Activated naive CD4-positive, alpha-beta T cell treated with anti-CD3 and anti-CD28 coated beads, Interleukin-2, amount 10 ng/mL, durations not matched to agents 7 days and 5 days (primary cell): ENCODE measurements around the gene LBP.

Source experiments
- CTCF ChIA-PET: fragments of 350-600 bp; sonication (Branson Sonifier 250); formaldehyde crosslinking; loops from one replicate; lab custom pipeline; 2021; ENCODE audit warnings: antibody characterized with exemption; lab: Charles Lee
- DNase-seq: peaks from one replicate; pipeline ENCODE4 v3.0.0-alpha.2; 2020
- H3K27ac Mint-ChIP-seq: one replicate; pipeline ENCODE4 v1.8.0; 2021; ENCODE audit warnings: mild to moderate bottlenecking, moderate library complexity, mixed read lengths
- H3K27me3 Mint-ChIP-seq: one replicate; pipeline ENCODE4 v1.8.0; 2021; ENCODE audit warnings: mild to moderate bottlenecking, mixed read lengths
- H3K36me3 Mint-ChIP-seq: one replicate; pipeline ENCODE4 v1.8.0; 2021; ENCODE audit warnings: mixed read lengths
- H3K4me1 Mint-ChIP-seq: one replicate; pipeline ENCODE4 v1.8.0; 2021; ENCODE audit warnings: mixed read lengths
- H3K4me3 Mint-ChIP-seq: one replicate; pipeline ENCODE4 v1.8.0; 2021; ENCODE audit warnings: mild to moderate bottlenecking, moderate library complexity, mixed read lengths
- H3K9me3 Mint-ChIP-seq: one replicate; pipeline ENCODE4 v1.8.0; 2021; ENCODE audit warnings: mixed read lengths

LBP gene, protein sequence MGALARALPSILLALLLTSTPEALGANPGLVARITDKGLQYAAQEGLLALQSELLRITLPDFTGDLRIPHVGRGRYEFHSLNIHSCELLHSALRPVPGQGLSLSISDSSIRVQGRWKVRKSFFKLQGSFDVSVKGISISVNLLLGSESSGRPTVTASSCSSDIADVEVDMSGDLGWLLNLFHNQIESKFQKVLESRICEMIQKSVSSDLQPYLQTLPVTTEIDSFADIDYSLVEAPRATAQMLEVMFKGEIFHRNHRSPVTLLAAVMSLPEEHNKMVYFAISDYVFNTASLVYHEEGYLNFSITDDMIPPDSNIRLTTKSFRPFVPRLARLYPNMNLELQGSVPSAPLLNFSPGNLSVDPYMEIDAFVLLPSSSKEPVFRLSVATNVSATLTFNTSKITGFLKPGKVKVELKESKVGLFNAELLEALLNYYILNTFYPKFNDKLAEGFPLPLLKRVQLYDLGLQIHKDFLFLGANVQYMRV

DNA sequence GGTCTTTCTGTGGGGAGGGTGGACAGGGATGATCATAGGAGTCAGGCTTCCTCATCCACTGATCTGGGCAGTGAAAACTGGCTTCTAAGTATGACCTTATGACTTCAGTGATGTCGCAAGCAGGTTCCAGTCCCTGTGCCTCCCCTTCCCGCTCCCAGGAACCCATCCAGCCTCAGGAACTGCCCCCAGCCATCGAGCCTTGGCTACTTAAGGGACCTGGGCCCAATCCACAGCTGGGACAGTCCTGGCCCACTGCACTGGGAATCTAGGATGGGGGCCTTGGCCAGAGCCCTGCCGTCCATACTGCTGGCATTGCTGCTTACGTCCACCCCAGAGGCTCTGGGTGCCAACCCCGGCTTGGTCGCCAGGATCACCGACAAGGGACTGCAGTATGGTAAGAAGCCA is at the start of gene LBP:
TSS of gene LBP (plus strand) at position 236 of the 405 bp plus-strand sequence. CDS start at position 271, 35 bp downstream.
- H3K9me3 Mint-ChIP-seq: no peaks in the 10 kb centered on the region
- H3K36me3 Mint-ChIP-seq: no peaks in the 10 kb centered on the region
- peaks cover 18% of the 10 kb centered on the region for H3K27me3 Mint-ChIP-seq
- no peak within 1 kb of the TSS for H3K4me3 Mint-ChIP-seq
- H3K27ac Mint-ChIP-seq: no peak within 1 kb of the TSS
- DNase-seq: no peak
- no peaks in the 10 kb centered on the region for H3K4me1 Mint-ChIP-seq
- CTCF ChIA-PET: no interaction called here

DNA sequence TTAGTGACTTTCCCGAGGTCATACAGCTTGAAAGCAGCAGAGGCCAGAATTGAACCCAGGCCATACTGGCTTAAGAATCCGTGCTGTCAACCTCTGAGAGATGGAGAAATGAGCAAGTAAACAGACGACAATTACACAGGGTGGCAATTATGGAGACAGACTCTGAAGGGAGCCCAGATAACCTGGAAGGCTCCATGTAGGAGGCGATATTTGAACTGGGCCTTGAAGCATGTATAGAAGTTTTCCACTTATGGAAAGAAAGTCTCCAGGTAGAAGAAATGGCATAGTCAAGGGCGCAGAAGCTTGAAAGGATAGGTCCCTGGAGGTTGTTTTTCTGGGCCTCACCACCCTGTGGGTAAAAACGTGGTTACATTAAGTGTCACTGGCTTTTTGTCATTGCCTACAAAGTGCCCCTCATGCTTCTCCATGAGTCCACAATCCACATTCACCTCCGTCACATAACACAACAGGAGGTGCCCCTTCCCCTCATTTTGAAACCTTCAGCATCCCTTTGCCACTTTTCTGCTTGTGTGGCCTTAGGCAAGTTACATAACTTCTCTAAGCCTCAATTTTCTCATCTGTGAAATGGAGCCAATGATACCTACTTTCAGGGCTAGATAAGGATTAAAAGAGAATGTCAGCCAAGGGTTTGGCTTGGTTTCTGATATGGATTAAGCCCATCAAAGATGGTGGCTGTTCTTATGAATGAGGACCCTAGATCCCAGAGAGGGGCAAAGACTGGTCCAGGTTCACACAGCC is 48.2 kb upstream of the LBP start:
- no peaks in the 10 kb centered on the region for H3K36me3 Mint-ChIP-seq
- H3K27me3 Mint-ChIP-seq: peaks cover 47% of the 10 kb centered on the region
- no peak overlapping the region for H3K4me3 Mint-ChIP-seq
- no peak for DNase-seq
- no peaks in the 10 kb centered on the region for H3K4me1 Mint-ChIP-seq
- CTCF ChIA-PET: no interaction called here
- no peak overlapping the region for H3K27ac Mint-ChIP-seq
- H3K9me3 Mint-ChIP-seq: no peaks in the 10 kb centered on the region

DNA sequence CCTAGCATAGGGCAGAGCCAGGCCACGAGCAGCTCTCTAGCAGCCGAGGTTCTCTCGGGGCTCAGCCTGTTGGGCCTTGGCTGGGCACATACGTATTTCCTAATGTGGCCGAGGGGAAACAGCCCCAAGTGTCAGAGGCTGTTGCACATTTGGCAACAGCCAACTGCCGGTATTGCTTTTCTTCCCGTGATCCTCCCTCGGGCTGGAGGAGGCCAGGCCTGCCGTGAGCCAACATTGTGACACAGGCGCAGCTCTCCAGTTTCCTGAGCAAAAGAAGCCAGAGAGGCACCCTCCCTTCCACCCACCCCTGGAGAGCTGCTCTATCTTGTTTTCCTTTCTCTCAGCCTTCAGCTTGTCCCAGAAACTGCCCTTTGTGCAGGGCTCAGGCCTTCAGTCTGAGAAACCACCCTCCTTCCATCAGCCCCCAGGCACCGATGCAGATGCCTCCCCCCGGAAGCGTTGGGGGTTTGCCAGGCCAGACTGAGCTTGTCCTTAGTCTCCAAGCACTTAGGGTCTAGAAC is 47.5 kb upstream of the LBP start:
- no peak for DNase-seq
- H3K36me3 Mint-ChIP-seq: no peaks in the 10 kb centered on the region
- CTCF ChIA-PET: no interaction called here
- peaks cover 5% of the 10 kb centered on the region for H3K4me1 Mint-ChIP-seq
- H3K27me3 Mint-ChIP-seq: peaks cover 55% of the 10 kb centered on the region
- H3K27ac Mint-ChIP-seq: no peak overlapping the region
- no peak overlapping the region for H3K4me3 Mint-ChIP-seq
- no peaks in the 10 kb centered on the region for H3K9me3 Mint-ChIP-seq

DNA sequence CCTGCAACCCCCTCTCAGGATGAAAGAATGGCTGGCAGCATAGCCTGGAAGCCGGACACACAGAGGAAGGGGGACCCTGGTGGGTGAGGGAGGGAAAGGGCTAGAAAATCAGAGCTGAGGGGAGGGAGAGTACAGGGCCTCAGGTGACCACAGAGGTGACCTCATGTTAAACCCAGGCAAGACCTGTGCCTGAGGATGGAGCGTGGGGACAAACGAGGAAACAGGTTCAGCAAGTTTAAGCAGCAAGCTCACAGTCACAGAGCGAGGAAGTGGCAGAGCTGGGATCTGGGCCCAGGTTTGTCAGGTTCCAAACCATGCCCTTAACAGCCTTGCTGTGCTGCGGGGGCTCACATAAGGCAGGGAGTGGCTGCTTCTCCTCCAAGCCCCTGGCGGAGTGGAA is 46.3 kb upstream of the LBP start:
- peaks cover 66% of the 10 kb centered on the region for H3K27me3 Mint-ChIP-seq
- H3K36me3 Mint-ChIP-seq: no peaks in the 10 kb centered on the region
- no peak overlapping the region for H3K4me3 Mint-ChIP-seq
- H3K9me3 Mint-ChIP-seq: no peaks in the 10 kb centered on the region
- peaks cover 10% of the 10 kb centered on the region for H3K4me1 Mint-ChIP-seq
- CTCF ChIA-PET: no interaction called here
- DNase-seq: no peak
- H3K27ac Mint-ChIP-seq: no peak overlapping the region

DNA sequence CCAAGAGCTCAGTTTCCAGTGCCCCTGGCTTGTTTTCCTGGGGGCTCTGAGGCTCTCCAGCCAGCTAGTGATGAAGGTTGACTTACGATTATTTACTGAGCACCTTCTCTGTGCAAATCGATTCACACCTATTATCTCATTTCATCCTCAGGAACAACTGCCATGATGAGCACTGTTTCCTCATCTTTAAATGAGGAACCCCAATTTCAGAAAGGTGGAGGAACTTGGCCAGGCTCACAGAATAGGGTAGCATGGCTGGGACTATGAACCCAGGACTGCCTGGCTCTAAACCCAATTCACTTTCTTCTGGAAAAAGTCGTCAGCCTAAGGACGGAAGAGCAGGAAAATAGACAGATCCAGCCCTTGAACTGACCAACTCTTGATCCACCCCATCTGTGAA is 45.8 kb upstream of the LBP start:
- CTCF ChIA-PET: no interaction called here
- Mint-ChIP-seq H3K4me1 (peaks cover 10% of the 10 kb centered on the region), H3K27me3 (peaks cover 69% of the 10 kb centered on the region), H3K9me3 (no peaks in the 10 kb centered on the region), H3K36me3 (no peaks in the 10 kb centered on the region), H3K27ac (no peak overlapping the region), H3K4me3 (no peak overlapping the region)
- DNase-seq: no peak

DNA sequence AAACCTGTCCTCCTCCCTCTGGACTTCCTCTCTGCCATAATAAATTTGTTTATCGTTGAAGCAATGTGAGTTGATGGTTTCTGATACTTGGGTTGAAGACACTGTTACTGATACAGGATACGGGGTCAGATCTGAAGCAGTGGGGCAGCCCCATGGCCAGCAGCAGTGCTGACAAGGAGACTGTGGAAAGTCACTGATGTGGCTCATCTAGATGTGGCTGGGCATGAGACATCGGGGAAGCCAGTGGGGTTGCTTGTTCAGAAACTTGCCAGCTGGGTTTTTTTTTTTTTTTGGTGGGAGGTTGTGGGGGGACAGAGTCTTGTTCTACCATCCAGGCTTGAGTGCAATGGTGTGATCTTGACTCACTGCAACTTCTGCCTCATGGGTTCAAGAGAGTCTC is 45.0 kb upstream of the LBP start:
- CTCF ChIA-PET: no interaction called here

DNA sequence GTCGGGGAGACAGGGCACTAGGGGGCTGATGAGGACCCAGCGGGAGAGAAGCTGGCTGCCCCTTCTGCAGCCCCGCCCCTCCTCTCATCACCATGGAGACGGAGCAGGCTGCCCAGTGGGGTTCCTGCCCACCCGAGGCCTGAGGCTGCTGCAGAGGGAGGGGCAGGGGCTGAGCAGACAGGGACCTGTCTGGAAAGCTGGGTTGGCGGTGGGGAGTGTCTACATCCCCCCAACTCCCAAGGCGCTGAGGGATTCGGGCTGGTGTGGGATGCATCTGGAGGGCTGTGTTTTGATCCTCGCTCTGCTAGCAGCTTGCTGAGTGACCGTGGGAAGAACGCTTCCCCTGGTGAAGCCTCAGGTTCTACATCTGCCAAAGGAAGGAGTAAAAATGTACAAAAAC is 43.5 kb upstream of the LBP start:
- DNase-seq: no peak
- no peak overlapping the region for H3K27ac Mint-ChIP-seq
- H3K4me1 Mint-ChIP-seq: peaks cover 10% of the 10 kb centered on the region
- H3K9me3 Mint-ChIP-seq: no peaks in the 10 kb centered on the region
- peaks cover 68% of the 10 kb centered on the region for H3K27me3 Mint-ChIP-seq
- no peaks in the 10 kb centered on the region for H3K36me3 Mint-ChIP-seq
- CTCF ChIA-PET: no interaction called here
- no peak overlapping the region for H3K4me3 Mint-ChIP-seq

More for the DNA sequence above, 45.0 kb upstream of the LBP start:
- Mint-ChIP-seq H3K9me3 (no peaks in the 10 kb centered on the region), H3K27me3 (peaks cover 64% of the 10 kb centered on the region), H3K27ac (no peak overlapping the region), H3K4me3 (no peak overlapping the region), H3K4me1 (peaks cover 10% of the 10 kb centered on the region), H3K36me3 (no peaks in the 10 kb centered on the region)
- DNase-seq: no peak

DNA sequence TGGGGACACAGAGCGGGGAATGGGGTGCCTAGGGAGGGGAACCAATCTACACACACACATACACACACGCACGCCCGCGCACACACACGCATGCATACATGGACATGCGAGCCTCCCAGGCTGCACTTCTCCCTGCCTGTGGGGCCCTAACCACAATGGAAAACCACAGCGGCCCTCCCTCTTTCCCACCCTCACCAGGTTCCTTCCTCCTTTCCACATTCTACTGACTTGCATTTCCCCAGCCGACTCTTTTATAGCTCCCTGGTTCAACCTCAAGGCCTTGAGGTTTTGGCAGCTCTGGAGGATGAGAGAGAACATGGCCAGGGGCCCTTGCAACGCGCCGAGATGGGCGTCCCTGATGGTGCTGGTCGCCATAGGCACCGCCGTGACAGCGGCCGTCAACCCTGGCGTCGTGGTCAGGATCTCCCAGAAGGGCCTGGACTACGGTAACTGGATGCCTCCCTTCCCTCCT is 42.3 kb upstream of the LBP start, which contains the start of gene BPI:
TSS of gene BPI (plus strand) at position 249 of the 472 bp plus-strand sequence. CDS start at position 317, 68 bp downstream.
- CTCF ChIA-PET: no interaction called here
- H3K4me1 Mint-ChIP-seq: peaks cover 12% of the 10 kb centered on the region
- H3K9me3 Mint-ChIP-seq: no peaks in the 10 kb centered on the region
- H3K27ac Mint-ChIP-seq: no peak within 1 kb of the TSS
- H3K27me3 Mint-ChIP-seq: peaks cover 69% of the 10 kb centered on the region
- DNase-seq: no peak
- no peaks in the 10 kb centered on the region for H3K36me3 Mint-ChIP-seq
- no peak within 1 kb of the TSS for H3K4me3 Mint-ChIP-seq

DNA sequence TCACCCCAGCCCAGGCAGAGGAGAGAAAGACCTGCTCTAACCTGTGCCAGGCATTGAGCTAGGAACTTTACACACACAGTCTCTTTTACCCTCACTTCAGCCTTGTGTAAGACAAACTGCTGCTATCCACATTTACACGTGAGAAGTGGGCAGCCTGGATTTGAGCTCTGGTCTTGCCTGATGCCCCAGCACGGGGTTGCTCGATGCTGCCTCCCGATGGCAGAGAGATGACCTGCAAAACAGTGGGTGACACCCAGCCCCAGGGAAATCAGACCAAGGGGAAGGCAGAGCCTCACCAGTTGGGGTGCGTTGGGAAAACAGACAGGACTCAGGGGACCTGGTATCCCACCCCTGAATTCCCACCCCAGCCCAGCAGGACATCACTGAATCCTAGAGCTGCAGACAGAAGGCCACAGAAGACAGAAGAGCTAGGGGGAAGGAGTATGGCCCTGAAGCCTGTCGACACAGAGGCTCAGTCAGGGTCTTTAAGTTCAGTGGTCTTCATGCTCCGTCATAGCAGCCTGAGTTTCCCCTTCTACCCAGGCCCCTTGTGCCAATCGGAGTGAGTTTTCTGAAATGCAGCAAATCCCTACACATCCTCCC is 41.3 kb upstream of the LBP start:
- Mint-ChIP-seq H3K4me3 (no peak overlapping the region), H3K9me3 (no peaks in the 10 kb centered on the region), H3K27ac (no peak overlapping the region), H3K4me1 (peaks cover 12% of the 10 kb centered on the region), H3K36me3 (no peaks in the 10 kb centered on the region), H3K27me3 (peaks cover 64% of the 10 kb centered on the region)
- CTCF ChIA-PET: interaction anchor here (2.1 kb wide), 1 partner anchor 84 kb away, joined by 6 read pairs; no protein-coding TSS in a partner anchor
- peak; percentile 39 for DNase-seq

DNA sequence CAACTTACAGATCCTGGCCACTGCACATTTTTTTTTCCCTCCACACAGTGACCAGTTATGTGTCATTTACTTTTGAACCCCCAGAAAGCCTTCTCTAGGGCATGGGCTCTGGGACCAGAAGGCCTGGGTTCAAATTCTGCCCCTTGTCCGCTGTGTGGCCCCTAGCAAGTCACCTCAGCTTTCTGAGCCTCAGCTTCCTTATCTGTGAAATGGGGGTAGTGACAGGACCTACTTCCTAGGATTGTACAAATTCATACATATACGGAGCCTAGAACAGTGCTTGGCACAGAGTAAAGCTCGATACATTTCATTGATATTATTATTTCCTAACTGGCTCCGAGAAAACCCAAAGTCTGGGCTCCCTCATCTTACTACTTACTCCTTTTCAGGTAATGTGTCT is 40.7 kb upstream of the LBP start:
- Mint-ChIP-seq H3K27ac (no peak overlapping the region), H3K9me3 (no peaks in the 10 kb centered on the region), H3K4me1 (peaks cover 12% of the 10 kb centered on the region), H3K36me3 (no peaks in the 10 kb centered on the region), H3K4me3 (no peak overlapping the region), H3K27me3 (peaks cover 62% of the 10 kb centered on the region)
- no peak for DNase-seq
- CTCF ChIA-PET: interaction anchor here (2.1 kb wide), 1 partner anchor 84 kb away, joined by 6 read pairs; no protein-coding TSS in a partner anchor

DNA sequence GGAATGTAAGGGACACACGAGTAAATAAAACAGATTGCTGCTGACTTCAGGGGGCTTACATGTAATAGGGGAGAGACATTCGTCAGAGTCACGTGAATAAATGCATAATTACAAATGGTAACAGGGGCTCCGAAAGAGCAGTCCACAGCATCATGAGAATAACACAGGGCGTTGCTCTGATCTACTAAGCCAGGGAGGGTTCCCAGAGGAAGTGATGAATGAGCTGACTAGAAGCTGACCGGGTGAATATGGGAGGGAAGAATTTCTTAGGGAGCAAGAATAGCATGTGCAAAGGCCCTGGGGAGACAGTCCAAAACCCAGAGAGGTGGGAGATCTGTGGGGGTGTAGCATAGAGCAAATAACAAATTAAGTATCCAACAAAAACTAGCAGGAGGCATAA is 39.9 kb upstream of the LBP start:
- no peak for DNase-seq
- no peak overlapping the region for H3K4me3 Mint-ChIP-seq
- no peaks in the 10 kb centered on the region for H3K9me3 Mint-ChIP-seq
- peaks cover 55% of the 10 kb centered on the region for H3K27me3 Mint-ChIP-seq
- no peak overlapping the region for H3K27ac Mint-ChIP-seq
- CTCF ChIA-PET: interaction anchor here (0.6 to 2.1 kb wide), 2 partner anchors 85 to 353 kb away, joined by 3 to 6 read pairs; no protein-coding TSS in a partner anchor
- peaks cover 12% of the 10 kb centered on the region for H3K4me1 Mint-ChIP-seq
- no peaks in the 10 kb centered on the region for H3K36me3 Mint-ChIP-seq

DNA sequence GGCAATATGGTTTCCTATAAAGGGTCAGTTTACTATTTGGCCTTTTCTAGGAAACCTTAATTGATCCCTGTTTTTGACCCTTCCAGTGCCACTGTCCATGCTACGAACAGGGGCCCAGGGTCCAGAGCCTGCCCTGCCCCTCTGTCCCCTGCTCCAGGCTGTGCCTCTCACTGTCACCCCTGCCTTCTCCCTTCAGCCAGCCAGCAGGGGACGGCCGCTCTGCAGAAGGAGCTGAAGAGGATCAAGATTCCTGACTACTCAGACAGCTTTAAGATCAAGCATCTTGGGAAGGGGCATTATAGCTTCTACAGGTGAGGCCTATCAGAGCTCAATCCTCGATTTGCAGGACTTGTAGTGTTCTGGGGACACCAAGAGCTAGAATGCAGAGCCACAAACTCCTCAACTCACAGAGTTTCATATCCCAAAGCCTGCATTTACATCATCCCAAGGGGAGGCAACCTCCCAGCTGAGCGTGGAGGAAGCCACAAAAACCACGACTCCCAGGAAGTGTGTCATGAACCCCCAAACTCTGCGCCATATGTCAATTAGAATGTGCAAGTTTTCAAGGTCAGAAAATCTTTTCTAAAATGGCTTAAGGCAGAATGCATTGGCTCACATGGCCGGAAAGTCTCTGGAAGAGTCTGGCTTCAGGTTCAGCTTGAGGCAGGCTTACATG is 38.8 kb upstream of the LBP start:
- Mint-ChIP-seq H3K4me1 (peaks cover 12% of the 10 kb centered on the region), H3K27me3 (peaks cover 51% of the 10 kb centered on the region), H3K27ac (no peak overlapping the region), H3K4me3 (no peak overlapping the region), H3K36me3 (no peaks in the 10 kb centered on the region), H3K9me3 (no peaks in the 10 kb centered on the region)
- DNase-seq: no peak
- CTCF ChIA-PET: no interaction called here

DNA sequence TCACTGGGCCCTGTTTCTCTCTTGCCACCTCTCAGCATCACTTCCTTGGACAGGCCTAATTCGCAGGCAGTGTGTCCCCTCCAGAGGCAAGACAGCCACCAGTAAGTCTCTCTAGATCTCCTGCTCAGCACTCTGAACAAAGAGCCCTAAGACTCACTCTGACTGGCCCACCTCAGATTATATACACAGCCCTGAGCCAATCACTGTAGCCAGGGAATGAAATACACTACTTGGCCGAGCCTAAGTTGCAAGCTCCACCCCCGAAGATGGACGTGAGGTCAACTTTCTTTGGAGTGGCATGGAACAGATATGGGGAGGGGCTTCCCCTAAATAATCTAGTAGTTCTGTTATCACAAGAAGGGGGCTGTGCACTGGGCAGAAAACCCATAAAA is 38.2 kb upstream of the LBP start:
- Mint-ChIP-seq H3K9me3 (no peaks in the 10 kb centered on the region), H3K27me3 (peaks cover 47% of the 10 kb centered on the region), H3K4me3 (no peak overlapping the region), H3K27ac (no peak overlapping the region), H3K4me1 (peaks cover 12% of the 10 kb centered on the region), H3K36me3 (no peaks in the 10 kb centered on the region)
- CTCF ChIA-PET: no interaction called here
- DNase-seq: no peak
